GM13976 (cell line): ENCODE measurements around the gene MYO1D.
A peak's percentile ranks its signal among the peaks of the same experiment; 100 is the strongest.

Source experiments
- DNase-seq: peaks from one replicate; pipeline ENCODE4 v3.0.0; 2012; ENCODE audit warnings: low spot score
- in situ Hi-C: fragments of 300-500 bp; cut with MboI; formaldehyde crosslinking; loops from one replicate; pipeline ENCODE4 v1.12.0; 2022; ENCODE audit warnings: low sequenced_read_pairs, mixed read lengths, inconsistent platforms; ENCODE audit not compliant: unreplicated experiment
- TF ChIP-seq, protein P1 (sequence below): IDR thresholded peaks from 2 replicates; pipeline ENCODE4 v1.5.1; 2012; ENCODE audit warnings: borderline replicate concordance, mild to moderate bottlenecking; ENCODE audit not compliant: insufficient read depth; ENCODE audit errors: extremely low read depth, missing control alignments, control extremely low read depth

Gene MYO1D

DNA sequence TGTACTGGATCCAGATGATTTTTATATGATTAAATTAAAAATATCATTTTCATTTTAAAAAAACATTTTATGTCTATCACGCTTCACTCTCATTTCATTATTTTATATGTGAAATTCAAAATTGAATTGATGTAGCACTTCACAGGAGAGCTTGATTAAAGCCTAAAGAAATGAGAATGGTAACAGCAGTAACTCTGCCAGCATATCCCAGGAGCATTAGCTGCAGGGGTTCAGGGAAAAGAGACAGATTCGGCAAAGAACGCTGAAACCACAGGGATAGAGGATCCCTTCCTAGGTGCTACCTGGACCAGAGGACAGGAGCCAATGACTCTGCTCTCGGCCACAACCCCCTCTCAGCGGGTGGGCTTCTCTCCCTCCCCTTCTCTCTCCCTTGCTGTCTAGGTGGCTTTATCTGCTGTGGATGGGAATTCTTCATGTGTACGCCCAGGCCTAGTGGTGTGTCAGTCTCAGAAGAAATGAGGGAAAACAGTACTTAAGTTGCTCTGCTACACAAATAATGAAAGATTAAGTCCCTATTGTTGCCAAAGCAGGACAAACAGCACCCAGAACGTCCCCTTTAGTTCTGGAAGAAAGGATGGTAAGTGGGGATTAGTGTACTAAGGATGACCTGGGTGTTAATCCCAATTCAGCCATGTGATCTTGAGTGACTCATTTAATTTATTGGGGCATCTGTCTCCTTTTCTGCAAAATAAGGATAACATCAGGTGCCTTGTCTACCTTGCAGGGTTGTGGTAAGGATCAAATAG is 266.9 kb downstream of the MYO1D start:
- TF ChIP-seq, protein P1, sequence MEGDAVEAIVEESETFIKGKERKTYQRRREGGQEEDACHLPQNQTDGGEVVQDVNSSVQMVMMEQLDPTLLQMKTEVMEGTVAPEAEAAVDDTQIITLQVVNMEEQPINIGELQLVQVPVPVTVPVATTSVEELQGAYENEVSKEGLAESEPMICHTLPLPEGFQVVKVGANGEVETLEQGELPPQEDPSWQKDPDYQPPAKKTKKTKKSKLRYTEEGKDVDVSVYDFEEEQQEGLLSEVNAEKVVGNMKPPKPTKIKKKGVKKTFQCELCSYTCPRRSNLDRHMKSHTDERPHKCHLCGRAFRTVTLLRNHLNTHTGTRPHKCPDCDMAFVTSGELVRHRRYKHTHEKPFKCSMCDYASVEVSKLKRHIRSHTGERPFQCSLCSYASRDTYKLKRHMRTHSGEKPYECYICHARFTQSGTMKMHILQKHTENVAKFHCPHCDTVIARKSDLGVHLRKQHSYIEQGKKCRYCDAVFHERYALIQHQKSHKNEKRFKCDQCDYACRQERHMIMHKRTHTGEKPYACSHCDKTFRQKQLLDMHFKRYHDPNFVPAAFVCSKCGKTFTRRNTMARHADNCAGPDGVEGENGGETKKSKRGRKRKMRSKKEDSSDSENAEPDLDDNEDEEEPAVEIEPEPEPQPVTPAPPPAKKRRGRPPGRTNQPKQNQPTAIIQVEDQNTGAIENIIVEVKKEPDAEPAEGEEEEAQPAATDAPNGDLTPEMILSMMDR: no peak
- no peak for DNase-seq
- in situ Hi-C loops: no loop called here

DNA sequence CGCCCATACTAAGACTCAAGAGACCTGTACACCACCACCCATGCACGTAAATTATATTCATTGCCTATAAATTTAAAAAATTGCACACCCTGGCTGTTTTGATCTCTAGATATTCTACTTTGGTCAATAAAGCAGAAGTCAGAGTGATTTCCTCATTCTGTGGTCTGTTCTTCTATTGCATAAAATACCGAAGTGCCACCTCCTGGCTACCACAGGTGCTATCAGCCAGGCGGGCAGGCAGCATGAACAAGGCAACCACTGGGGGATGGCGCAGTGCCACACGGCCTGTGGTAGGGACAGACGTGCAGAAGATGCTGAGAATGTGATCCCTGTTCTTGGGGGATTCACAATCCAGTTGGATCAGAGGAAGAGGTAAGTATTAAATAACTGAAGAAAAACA is 267.8 kb downstream of the MYO1D start:
- TF ChIP-seq, protein P1: peak; percentile 50
- DNase-seq: peak; percentile 63
- in situ Hi-C loops: no loop called here

DNA sequence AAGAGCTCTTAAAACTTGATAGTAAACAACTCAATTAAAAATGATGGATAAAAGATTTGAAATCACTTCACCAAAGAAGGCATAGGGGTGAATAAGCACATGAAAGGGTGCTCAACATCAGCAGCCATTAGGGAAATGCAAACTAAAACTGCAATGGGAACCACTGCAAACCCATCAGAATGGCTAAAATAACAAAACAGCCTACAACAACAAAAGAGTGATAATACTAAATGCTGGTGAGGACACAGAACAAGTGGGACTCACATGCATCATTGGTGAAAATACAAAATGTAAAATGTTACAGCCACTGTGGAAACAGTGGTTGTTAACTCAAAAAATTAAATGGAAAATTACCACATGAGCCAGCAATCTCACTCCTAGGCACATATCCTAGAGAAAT is 268.7 kb downstream of the MYO1D start:
- no peak for DNase-seq
- in situ Hi-C loops: no loop called here
- TF ChIP-seq, protein P1: no peak

DNA sequence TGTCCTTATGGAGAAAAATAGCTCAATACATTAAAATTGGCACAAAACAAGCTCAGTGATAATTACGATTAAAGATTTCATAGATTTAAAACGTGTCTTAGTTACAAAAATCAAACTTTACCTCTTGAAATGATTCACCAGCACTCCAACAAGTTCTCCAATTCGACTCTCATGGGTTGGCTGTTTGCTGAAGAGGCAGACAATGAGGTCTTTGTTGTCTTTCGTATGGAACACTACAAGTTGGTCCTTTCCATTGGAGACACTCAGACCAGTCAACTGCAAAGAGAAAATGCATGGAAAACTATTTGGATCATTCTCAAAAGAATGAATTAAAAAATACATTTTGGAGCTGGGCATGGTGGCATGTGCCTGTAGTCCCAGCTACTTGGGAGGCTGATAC is 272.0 kb downstream of the MYO1D start:
- in situ Hi-C loops: no loop called here
- DNase-seq: no peak
- TF ChIP-seq, protein P1: no peak

DNA sequence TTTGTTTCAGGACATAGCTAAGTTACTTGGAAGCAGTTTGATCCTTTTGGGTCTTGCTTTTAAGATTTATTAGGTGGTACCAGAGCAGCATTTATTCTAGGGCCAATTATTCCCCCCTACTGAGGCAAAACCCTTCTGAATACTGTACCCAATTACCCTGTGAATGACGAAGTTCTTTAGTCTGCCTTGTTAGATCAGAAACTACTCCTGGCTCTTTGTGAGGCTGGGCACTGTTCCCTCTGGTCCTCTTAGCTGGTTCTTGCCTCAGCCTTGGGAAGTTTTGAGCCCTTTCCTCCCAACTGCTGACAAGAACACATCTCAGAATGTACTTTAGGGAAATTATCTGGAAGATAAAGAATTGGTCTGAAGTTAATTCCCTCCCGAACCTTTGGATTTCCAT is 274.5 kb downstream of the MYO1D start:
- TF ChIP-seq, protein P1: no peak
- DNase-seq: no peak
- in situ Hi-C loops: no loop called here

DNA sequence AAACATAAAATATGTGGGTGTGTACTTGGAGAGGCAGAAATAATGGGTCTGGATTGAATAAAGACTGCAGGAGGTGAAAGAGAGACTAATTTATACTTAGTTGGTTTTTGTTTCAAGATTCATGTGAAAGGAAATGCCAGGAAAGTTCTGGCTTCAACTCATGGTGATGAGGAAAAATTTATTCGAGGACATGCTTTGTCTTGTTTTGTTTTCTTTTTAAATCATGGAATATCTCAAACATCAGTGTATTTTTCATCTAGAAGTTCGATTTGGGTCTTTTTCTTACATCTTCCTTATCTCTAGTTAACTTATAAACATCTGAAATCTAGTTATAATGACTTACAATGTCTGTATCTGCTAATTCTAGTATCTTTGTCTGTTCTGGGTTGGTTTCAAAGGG is 275.1 kb downstream of the MYO1D start:
- DNase-seq: no peak
- in situ Hi-C loops: no loop called here
- TF ChIP-seq, protein P1: no peak
